Activated T-helper 9 cell treated with anti-CD3 and anti-CD28 coated beads, Interleukin-2, amount 50 U/mL, for 16 hours (primary cell): ENCODE results near the gene GLDN.

Experiments
- DNase-seq: peaks from one replicate; pipeline ENCODE4 v3.0.0-alpha.2; 2020; ENCODE audit warnings: low read depth

GLDN gene

DNA sequence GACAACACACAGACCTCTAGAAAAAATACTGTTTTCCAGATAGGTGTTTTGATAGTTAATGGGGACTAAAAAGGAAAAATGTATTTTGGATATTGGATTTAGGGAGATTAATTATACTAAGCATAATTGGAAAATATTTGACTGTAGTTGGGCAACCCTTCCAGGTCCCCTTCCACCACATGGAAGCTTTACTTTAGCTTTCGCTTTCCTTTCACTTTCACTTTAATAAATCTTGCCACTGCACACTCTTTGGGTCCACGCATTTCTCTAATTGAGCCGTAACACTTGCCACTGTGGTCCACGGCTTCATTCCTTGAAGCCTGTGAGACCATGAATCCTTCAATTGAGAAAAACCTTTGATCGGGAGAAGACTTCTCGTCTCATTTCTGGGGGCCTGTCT, 15.5 kb downstream of the GLDN start:
- DNase-seq: no peak

DNA sequence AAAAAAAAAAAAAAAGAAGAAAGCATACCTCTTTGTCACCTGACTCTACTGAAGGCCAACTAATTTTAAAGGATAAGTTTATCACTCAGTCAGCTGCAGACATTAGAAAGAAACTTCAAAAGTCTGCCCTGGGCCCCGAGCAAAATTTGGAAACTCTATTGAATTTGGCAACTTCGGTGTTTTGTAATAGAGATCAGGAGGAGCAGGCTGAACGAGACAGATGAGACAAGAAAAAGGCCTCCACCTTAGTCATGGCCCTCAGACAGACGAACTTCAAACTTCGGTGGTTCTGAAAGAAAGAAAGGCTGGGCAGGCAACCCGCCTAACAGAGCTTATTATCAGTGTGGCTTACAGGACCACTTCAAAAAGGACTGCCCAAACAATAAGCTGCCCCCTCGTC, 18.5 kb downstream of the GLDN start:
- DNase-seq: no peak

DNA sequence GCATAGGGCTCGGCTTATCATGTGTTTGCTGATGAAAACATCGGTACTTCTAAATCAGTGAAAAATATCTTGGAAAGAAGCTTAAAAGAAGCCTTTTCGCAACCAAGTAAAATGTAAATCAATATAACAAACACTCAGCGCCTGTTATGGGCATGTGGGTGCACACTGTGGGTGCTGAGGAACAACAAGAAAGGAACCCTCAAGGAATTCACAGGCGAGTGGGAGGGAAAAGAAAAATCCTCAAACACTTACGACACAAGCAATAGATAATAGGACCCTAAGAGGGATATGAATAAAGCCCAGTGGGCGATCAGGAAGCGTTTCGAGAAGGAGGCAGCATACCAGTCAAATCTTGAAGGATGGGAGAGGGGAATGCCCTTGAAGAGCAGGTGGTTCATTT, 21.9 kb downstream of the GLDN start:
- DNase-seq: no peak

DNA sequence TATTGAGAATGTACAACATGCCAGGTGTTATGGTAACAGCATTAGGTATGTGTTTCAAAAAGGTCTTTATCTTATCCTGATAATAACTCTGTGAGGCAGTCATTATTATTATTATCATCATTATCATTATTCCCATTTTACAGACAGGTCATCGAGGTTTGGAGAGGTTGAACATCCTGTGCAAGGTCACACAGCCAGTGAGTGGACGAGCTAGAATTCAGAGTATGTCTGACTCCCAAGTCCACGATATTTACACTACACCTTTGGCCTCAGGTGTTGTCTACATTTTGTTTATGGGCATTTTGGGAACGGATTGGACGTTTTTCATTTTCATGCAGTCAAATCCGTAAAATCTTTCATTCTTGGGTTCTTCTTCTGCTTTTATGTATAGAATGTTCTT, 24.0 kb downstream of the GLDN start:
- DNase-seq: no peak

DNA sequence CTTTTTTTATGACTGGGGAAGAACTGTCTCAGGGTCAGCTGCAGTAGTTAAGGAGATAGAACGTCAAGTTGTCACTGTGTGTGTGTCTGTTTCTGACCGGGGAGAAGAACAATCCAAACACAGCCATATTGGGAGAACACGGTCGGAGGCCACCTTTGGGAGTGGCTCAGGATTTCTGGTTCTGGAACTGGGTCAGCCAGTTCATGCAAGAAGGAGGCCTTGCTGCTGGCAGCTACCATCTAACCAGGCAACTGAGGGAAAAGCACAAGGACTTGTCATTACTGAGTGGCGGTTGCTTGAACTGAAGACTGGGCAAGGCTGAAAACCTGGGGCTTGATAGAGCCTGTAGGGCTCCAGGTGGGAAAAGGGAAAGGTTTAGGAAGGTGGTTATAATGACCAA, 24.6 kb downstream of the GLDN start:
- DNase-seq: no peak

DNA sequence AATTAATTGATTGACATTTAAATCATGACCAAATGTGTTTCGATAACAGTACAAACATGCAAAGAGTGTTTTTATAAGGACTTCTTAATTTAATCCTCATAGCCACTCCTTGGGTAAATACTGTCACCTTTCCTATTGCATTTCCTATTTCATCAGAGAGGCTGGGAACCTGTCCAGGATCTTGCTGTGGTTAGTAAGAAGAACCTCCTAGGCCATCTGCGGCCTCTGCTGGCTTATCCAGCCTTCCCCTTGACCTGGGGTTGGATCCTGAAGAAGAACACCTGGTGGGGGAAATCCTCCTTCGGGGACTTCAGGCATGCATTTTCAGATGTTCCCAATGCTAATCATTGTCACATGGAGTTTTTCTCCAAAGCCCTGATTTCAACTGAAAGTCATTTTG, 25.5 kb downstream of the GLDN start:
- DNase-seq: no peak

DNA sequence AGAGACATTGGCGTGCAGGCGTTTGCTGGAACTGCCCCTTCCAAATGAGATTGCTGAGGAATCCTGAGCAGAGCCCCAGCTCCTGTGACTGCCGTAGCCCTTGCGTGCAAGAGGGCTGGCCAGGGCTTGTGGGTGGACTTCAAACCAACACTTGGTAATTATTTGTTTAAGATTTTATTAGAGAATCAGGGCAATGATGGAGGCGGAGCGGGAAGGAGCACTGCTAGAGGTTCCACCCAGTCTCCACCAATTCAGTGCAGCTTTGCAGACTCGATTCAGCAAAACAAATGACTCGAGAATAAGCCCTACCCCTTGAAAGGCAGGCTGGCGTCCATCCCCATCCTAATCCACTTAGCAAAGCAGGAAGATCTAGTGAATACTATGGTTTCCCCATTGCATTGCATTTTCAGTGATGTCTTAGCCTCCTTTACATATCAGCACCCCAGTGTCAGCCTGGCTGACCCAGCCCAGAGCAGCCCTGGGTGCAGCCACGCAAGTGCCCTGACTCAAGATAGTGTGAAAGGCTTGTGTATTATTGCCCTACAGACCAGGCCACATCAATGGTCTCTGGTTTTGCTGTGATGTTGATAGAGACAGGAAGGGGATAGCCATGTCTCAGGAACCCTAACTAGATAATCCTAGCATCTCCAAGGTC, 26.0 kb downstream of the GLDN start:
- no peak for DNase-seq

DNA sequence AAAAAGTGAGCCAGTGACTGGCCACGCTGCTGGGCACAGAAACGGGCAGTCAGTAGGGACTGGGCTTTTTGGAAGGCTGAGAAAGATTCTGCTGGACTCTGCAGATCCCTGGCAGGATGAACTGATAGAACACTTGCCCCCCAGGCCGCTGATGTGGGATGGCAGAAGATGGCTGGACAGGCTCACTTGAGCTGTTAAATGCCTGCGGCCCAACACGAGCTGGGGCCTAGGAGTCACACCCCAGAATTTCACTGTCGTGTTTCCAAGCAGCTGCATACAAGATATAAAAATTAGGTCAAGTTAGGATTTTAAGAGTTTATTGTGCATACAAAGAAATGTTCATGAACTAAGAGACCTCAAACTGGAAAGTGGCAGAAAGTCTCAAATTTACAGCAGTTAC, 26.9 kb downstream of the GLDN start:
- DNase-seq: no peak

DNA sequence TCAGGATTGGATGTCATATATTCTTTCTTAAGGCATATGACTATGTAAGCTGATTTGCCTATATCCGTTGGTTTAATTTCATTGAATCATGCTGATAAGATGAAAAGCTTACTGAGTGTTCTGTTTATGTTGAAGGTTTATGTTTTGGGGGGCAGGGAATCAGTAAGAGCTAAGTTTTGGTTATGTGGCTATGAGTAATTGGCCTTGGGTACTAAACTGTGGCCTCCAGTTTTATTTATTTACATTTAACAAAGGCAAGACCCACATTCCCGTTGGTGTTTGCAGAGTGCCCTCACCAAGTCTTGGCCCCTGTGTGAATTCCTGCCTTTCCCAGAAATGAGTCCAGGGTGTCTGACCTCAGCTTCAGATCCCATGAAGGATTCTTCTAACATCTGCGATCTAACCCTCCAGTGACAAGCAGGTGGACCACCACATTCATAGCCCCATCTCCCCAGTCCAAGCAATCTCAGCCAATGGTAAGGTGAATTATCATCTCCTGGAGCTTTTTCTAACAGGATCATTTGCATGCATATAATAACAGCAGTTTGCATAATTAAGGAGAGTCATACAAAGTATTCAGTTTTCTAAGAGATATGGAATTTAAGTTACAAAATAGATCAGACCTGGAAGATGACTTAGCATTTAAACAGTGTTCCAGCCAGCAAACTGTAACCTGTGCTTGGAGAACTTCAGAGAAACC, 27.4 kb downstream of the GLDN start:
- no peak for DNase-seq

DNA sequence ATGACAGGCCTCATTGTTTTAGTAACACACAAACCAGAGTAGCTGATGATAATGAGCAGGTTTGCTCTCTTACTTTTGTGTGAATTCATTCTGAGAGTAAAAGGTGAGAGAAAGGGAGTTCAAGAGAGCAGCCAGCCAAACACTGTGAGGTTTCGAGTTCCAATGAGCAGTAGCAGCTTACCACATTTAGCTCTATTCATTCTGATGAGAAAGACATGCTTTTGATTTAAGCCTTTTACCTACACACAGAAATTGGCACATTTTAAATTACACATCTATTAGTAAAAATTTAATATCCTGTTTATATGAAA, 28.0 kb downstream of the GLDN start:
- DNase-seq: no peak

DNA sequence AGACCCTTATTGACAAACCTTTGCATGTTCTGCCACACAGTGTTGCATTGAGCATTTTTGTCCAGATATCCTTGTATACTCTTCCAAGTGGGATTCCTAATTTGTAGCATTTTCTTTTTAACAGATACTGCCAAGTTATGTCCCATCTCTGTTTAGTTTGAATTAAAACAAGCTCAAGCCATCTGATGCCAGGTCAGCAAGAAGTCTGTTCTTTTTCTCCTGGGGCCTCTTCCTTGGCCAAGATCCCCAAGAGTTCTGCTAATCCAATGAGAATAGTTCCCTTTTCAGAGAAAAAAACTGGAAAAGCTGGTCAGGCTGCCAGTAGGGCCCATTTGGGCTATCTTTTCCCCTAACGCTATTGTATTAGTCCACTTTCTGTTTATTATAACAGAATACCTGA, 29.8 kb downstream of the GLDN start:
- DNase-seq: no peak

DNA sequence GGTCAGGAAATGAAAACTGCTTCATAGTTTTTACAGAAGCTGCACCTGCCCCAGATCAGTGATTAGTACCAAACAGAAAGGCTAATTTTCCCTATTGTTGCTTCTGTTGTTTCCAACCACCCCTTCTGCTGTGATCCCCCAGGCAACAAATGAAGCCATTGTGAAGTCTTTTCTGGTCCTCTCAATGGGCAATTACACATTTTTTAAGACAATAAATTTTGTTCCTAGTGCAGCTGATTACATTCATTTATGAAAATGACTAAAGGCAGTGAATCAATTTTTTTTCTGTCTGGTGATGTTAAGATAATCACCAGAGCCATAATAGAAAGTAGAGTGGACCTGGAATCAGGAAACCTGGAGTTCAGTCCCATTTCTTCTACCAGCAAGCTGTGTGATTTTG, 32.7 kb downstream of the GLDN start:
- no peak for DNase-seq

DNA sequence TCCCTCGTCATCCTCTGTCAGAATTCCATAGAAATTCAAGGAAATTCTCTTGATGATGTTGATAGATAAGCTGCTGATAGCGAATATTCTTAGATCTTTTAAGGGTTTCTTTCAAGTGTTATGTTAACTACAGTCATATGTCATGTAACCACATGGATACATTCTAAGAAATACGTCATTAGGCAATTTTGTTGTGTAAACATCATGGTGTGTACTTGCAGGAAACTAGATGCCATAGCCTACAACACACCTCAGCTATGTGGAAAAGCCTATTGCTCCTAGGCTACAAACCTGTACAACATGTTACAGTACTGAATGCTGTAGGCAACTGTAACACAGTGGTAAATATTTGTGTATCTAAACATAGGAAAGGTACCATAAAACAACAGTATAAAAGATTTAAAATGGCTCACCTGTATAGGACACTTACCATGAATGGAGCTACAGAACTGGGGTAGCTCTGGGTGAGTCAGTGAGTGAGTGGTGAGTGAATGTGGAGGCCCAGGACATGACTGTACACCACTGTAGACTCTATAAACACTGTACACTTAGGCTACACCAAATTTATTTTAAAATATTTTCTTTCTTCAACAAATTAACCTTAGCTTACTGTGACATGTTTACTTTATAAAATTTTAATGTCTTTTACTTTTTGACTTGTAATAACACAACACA, 34.6 kb downstream of the GLDN start:
- no peak for DNase-seq

DNA sequence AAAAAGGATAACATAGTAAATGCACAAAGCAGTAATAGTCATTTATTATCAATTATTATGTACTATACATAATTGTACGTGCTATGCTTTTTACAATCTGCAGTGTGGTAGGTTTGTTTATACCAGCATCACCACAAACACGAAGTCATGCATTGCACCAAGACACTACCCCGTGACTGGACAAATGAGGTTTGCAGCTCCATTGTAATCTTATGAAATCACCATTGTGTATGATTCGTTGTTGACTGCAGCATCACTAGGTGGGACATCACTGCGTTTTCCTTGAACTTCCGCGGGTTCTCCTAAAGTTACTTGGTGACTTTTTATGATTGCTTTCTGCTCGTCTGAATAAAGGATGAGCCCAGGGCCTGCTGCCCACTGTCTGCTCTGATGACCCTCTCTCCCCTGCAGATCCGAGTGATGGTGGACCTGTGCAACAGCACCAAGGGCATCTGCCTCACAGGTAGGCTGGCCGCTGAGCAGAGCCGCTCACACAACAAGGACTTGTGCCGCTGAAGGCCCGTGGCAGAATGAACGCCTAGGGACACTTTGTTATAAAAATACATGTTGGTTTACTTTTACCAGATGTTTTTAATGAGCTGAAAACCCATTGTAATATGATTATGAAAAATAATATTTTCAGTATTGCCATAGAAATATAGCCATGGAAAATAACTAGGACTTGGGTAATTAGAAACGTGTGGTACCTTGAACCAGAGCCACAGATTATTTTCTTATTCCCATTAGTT, 35.8 kb downstream of the GLDN start:
- DNase-seq: no peak

DNA sequence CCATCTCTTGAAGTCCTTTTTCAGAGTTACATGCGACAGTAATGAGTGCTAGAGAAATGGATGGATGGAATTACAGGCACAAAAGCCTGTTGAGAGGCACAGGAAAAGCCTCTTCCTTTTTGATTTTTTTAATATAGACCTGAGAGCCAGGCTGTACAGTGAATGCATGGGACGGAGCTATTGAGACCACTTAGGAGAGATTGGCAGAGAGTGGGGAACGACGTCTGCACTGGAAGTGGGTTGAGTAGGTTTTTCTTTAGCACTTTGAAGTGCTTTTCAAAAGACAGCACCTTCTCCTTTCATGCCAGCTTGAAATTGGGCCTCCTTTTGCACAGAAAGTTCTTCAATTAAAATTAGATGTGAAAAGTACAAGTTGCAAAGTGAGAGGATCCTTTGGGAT, 37.0 kb downstream of the GLDN start:
- no peak for DNase-seq

DNA sequence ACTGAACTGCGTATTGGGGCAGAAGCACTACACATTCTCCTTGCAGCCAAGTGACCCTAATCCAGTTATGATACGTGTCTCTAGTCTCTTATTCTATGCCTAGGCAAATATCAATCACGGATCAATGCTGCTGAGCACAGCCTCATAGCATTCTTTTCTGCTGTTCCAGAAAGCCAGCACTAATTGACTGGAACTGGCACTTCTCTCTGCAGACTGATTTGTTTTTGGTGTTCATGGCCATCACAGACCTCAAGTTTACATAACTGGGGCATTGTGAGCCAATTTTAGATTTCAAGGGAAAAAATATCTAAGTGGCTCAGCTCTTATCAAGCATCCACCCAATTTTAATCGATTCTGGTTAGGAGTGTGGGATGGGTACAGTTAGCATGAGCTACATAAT, 37.9 kb downstream of the GLDN start:
- DNase-seq: no peak

DNA sequence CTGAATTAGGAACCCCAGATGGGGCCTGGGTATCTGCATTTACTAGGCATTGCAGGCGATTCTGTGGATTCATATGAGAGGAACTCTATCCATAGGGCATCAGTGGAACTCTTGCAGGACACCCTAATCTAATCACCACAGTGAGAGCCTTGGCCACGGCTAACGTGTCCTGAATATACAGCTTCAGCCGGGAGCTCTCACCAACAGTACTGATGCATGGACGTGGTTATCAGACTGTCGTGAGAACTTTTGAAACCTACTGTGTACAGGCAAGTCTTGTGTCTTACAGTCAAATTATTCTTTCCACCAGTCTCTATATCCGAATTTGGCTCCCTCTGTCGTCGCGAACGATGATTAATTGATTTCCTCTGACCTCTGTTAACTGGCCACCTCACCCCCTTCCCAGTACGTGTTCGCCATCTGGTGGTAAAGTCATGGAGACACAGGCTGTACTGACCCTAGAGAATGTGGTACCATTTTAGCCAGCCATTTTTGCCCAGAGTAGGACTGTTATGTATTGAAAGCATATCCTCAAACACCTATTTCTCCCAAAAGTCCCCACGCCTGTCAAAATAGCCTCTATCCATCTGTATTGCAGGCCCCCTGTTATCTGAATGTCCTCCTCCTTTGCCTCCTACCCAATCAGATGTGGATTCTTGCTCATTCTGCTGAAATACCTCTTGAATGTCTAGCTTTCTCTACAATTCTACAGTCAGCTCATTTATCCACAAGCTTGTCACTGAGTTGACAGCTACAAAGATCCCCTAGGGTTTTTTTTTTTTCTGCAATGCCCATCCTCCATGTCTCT, 39.7 kb downstream of the GLDN start:
- DNase-seq: no peak

DNA sequence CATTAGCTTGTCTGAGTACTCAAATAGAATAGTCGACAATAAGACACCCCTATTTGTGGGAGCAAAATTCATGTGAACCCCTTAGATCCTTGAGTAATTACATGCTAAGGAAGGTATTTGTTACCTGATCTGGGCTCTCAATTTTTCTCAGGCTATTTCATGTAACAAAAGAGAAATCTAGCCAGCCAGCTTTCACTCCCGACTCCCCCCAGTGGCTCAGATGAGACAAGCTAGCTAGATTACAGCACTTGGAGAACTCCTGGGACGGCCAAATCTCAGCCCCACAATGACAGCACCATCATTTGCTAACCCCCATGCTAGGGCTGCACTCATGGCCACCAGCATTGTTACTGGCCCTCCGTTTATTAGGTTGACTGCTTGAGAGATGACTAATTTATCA, 41.3 kb downstream of the GLDN start:
- DNase-seq: no peak

DNA sequence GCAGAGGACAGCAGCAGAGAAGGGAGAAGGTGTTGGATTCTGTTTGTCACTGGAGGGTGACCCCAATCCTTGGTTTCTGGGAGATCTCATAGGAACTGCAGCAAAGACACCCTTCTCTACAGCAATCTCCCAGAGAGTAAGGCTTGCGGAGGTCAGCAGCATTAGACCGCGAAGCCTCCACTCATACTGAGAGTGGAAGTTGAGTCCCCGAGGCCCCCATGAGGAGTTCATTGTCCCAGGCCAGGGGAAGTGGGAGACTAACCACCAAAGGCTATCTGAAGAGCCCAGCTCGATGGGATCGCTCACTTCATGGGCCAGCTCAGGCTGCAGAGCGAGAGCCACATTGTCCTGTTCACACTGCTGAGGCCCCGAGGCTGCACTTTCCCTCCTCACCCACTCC, 44.6 kb downstream of the GLDN start:
- no peak for DNase-seq

DNA sequence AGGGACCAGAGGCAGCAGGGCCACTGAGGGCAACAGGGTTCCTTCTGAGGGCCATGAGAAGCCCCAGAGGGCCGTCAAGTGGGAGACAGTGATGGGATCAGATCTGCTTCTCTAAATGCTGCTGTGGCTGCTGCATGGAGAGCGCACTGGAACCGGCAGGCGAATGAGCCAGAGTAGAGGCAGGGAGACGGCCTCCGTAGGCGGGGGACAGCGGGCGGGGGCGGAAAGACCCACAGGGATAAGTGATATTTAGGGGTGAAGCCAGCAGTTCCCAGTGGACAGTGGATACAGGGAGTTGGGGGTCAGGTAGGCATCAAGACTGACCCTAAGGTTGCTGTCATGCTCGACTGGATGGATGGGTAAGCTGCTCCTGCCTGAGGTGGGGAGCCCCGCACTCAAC, 45.0 kb downstream of the GLDN start:
- DNase-seq: no peak

DNA sequence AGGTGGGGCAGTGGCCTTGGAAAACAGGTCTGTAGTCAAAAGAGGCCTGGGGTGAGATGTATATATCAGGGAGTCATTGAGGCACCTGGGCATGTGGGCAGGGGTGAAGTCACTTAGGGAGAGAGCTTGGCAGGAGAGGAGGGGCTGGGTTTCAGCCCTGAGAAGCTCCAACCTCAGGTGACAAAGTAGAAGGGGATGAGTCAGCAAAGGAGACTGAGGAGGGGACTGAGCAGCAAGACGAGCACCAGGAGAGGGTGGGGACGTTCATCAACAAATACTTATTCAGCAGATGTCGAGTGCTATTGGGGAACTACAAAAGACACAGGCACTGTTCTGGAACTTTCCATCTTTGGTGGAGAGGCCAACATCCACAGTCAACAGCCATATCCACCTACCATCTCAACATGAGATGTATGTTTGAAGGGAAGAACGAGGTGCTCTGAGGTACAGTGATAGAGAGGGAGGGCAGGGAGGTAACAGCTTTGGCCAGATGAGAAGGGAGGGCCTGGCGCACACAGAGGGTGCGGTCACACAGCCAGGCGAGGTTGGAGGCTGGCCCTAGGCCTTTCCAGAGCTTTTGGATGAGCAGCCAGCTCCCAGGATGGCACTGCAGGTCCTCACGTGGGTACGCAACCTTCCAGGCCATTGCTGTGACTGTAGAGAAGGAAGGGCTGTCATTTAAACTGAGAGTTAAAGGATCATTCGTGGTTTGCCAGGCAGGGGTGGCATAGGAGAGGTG, 45.7 kb downstream of the GLDN start:
- no peak for DNase-seq

DNA sequence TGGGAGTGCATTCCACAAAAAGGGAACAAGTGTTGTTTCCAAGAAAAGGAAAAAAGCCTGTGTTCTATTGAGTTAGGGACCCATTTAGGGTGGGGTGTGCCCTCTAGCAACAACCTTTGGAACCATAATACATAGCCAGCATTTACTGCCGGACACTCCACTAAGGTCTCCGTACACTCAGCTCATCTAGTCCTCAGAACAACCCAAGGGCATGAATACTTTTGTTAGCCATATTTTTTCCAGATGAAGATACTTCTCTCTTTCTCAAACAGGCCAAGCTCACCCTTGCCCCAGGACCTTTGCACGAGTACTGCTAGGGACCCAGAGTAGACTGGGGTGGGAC, 46.2 kb downstream of the GLDN start:
- DNase-seq: no peak
